ENCODE data around the gene NAALADL2.

- TF ChIP-seq, protein P1, sequence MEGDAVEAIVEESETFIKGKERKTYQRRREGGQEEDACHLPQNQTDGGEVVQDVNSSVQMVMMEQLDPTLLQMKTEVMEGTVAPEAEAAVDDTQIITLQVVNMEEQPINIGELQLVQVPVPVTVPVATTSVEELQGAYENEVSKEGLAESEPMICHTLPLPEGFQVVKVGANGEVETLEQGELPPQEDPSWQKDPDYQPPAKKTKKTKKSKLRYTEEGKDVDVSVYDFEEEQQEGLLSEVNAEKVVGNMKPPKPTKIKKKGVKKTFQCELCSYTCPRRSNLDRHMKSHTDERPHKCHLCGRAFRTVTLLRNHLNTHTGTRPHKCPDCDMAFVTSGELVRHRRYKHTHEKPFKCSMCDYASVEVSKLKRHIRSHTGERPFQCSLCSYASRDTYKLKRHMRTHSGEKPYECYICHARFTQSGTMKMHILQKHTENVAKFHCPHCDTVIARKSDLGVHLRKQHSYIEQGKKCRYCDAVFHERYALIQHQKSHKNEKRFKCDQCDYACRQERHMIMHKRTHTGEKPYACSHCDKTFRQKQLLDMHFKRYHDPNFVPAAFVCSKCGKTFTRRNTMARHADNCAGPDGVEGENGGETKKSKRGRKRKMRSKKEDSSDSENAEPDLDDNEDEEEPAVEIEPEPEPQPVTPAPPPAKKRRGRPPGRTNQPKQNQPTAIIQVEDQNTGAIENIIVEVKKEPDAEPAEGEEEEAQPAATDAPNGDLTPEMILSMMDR (IDR thresholded peaks at IDR 0.05; ENCODE audit: borderline replicate concordance, extremely low read depth, low read length, poor library complexity, severe bottlenecking), result no peak
- TF ChIP-seq EZH2 (IDR thresholded peaks at IDR 0.05; ENCODE audit: borderline replicate concordance, low read depth, low read length, severe bottlenecking), result no peak
Measured at GRCh38 chr3:175200391-175201095, 341.4 kb downstream of the NAALADL2 start.

Measured in DND-41 (cell line).